Nephron (organoid): ENCODE data around the gene CPEB4.

Experiments
- H3K27ac Mint-ChIP-seq, 3 experiments: 2 replicates each; pipeline ENCODE4 v1.8.0; 2020; ENCODE audit warnings: mixed read lengths in 3 of 3, mild to moderate bottlenecking in 2 of 3, moderate library complexity in 1 of 3
- H3K27me3 Mint-ChIP-seq: 2 replicates; pipeline ENCODE4 v1.8.0; 2021; ENCODE audit warnings: low read depth, mild to moderate bottlenecking, moderate library complexity, mixed read lengths
- H3K36me3 Mint-ChIP-seq: 2 replicates; pipeline ENCODE4 v1.8.0; 2020; ENCODE audit warnings: low read depth, mixed read lengths
- H3K4me1 Mint-ChIP-seq: 2 replicates; pipeline ENCODE4 v1.8.0; 2020; ENCODE audit warnings: mixed read lengths
- H3K4me3 Mint-ChIP-seq, 3 experiments: 2 replicates each; pipeline ENCODE4 v1.8.0; 2020; ENCODE audit warnings: mild to moderate bottlenecking in 3 of 3, mixed read lengths in 3 of 3, moderate library complexity in 2 of 3
- H3K9me3 Mint-ChIP-seq: 2 replicates; pipeline ENCODE4 v1.8.0; 2020; ENCODE audit warnings: mixed read lengths
- CTCF ChIP-seq, 3 experiments: fragments of 200-600 bp; sonication (generic); IDR thresholded peaks; one replicate each; pipeline ENCODE4 v1.5.0; 2021; ENCODE audit warnings: antibody characterized with exemption in 3 of 3; ENCODE audit not compliant: unreplicated experiment in 3 of 3

The CPEB4 gene

GRCh38 chr5:173845321-173845720, 42.8 kb upstream of the CPEB4 start:
- no peaks in the 10 kb centered on the region for H3K4me1 Mint-ChIP-seq
- peaks cover 3% of the 10 kb centered on the region for H3K9me3 Mint-ChIP-seq
- no peak for TF ChIP-seq CTCF (IDR thresholded peaks at IDR 0.05; ENCODE audit: unreplicated experiment in 3 of 3)
- no peak overlapping the region for H3K27ac Mint-ChIP-seq
- H3K27me3 Mint-ChIP-seq = peaks cover 3% of the 10 kb centered on the region
- H3K36me3 Mint-ChIP-seq = no peaks in the 10 kb centered on the region
- no peak overlapping the region for H3K4me3 Mint-ChIP-seq

- H3K27ac Mint-ChIP-seq = no peak overlapping the region
- no peak for TF ChIP-seq CTCF (IDR thresholded peaks at IDR 0.05; ENCODE audit: unreplicated experiment in 3 of 3)
- peaks cover 3% of the 10 kb centered on the region for H3K27me3 Mint-ChIP-seq
- peaks cover 3% of the 10 kb centered on the region for H3K9me3 Mint-ChIP-seq
- no peaks in the 10 kb centered on the region for H3K4me1 Mint-ChIP-seq
- no peaks in the 10 kb centered on the region for H3K36me3 Mint-ChIP-seq
- no peak overlapping the region for H3K4me3 Mint-ChIP-seq
Measured at GRCh38 chr5:173846929-173847501, 41.1 kb upstream of the CPEB4 start.

DNA sequence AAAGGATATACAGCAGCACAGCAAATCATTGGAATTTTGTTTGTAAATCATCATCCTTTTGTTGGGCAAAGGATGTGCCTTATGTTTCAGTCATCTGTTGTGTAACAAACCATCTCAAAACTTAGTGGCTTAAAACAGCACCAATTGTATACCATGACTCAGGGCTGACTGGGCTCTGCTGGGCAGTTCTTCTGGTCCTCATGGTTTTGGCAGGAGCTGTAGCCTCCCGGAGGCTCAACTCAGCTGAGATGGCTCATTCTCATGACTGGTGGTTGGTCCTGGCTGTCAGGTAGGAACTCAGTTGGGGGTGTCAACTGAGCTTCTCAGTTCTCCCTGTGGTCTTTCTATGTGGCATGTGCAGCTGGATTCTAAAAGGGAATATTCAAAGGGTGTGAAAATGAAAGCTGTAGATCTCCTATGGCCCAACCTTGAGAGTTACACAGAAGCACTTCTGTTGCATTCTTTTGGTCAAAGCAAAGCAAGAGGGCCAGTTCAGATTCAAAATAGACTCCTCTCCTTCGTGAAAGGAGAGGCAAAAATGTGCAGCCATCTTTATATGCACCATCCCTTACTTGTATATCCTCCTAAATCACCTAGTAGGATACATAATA, 39.1 kb upstream of the CPEB4 start:
- Mint-ChIP-seq H3K36me3 (no peaks in the 10 kb centered on the region), H3K9me3 (peaks cover 3% of the 10 kb centered on the region), H3K4me3 (no peak overlapping the region), H3K27me3 (peaks cover 2% of the 10 kb centered on the region), H3K4me1 (no peaks in the 10 kb centered on the region), H3K27ac (no peak overlapping the region)
- no peak for TF ChIP-seq CTCF (IDR thresholded peaks at IDR 0.05; ENCODE audit: unreplicated experiment in 3 of 3)

DNA sequence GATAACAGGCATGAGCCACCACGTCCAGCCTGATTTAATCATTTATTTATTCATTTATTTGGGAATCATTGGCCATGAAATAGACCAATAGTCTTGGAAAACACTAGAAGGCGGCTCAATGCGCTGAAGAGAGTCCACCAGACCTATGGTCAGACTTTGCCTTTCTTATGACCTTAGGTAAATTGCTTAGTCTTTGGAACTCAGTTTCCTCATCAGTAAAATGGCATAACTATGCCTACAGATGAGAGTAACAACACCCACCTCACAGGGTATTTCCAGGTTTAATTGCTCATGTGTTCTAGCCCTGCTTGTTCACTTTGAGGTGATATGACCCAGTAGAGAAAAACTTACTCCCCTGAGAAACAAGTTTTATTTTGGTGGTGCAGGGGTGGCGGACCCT, 38.2 kb upstream of the CPEB4 start:
- peaks cover 3% of the 10 kb centered on the region for H3K9me3 Mint-ChIP-seq
- no peaks in the 10 kb centered on the region for H3K36me3 Mint-ChIP-seq
- H3K27ac Mint-ChIP-seq = no peak overlapping the region
- H3K27me3 Mint-ChIP-seq = no peaks in the 10 kb centered on the region
- no peak overlapping the region for H3K4me3 Mint-ChIP-seq
- no peaks in the 10 kb centered on the region for H3K4me1 Mint-ChIP-seq
- no peak for TF ChIP-seq CTCF (IDR thresholded peaks at IDR 0.05; ENCODE audit: unreplicated experiment in 3 of 3)

DNA sequence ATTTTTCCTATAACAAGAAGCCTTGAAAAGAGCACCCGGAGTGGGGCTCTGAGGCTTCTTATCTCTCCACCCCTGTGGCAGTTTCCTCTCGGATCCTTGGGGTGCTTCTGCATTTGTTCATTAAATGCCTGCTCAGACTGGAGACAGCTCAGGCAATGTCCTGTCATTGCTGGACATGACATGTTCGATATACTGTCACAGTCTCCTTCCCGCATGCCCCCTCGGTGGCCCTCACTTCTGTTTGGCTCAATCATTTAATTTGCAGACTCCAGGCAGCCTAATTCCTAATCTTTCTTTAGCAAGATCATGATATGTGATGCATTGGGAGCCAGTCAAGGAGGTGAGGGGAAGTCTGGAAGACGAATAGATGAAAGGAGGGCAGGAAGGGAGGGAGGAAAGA, 37.5 kb upstream of the CPEB4 start:
- TF ChIP-seq CTCF (IDR thresholded peaks at IDR 0.05; ENCODE audit: unreplicated experiment in 3 of 3) = no peak
- Mint-ChIP-seq H3K36me3 (no peaks in the 10 kb centered on the region), H3K27ac (no peak overlapping the region), H3K27me3 (peaks cover under 1% of the 10 kb centered on the region), H3K4me3 (no peak overlapping the region), H3K9me3 (peaks cover 3% of the 10 kb centered on the region), H3K4me1 (no peaks in the 10 kb centered on the region)

- peaks cover 3% of the 10 kb centered on the region for H3K9me3 Mint-ChIP-seq
- no peak overlapping the region for H3K27ac Mint-ChIP-seq
- no peak overlapping the region for H3K4me3 Mint-ChIP-seq
- no peaks in the 10 kb centered on the region for H3K4me1 Mint-ChIP-seq
- no peak for TF ChIP-seq CTCF (IDR thresholded peaks at IDR 0.05; ENCODE audit: unreplicated experiment in 3 of 3)
- H3K27me3 Mint-ChIP-seq = peaks cover 4% of the 10 kb centered on the region
- no peaks in the 10 kb centered on the region for H3K36me3 Mint-ChIP-seq
Measured at GRCh38 chr5:173851595-173852243, 36.4 kb upstream of the CPEB4 start.
